Measurements from ENCODE around the gene LTBP4. TPM values are rescaled to one million over a fixed set of nuclear protein-coding genes. Genes with fewer than 3 reads are reported as not detected.

Gene LTBP4
- total RNA-seq, 2 experiments from 2014 or later, result 141 to 144 TPM

GRCh38 chr19:40592170-40592569, 9.0 kb upstream of the LTBP4 start:
- CTCF ChIA-PET, result interaction anchor here (1.0 kb wide), 1 partner anchor 44 kb away, joined by 4 read pairs; no protein-coding TSS in a partner anchor
- POLR2A ChIA-PET, result no interaction called here

- POLR2A ChIA-PET, result no interaction called here
- CTCF ChIA-PET, result interaction anchor here (3.2 kb wide), 1 partner anchor 10 kb away, joined by 12 read pairs; no protein-coding TSS in a partner anchor
Observed at GRCh38 chr19:40594255-40594654, 6.9 kb upstream of the LTBP4 start.

GRCh38 chr19:40594657-40595091, 6.5 kb upstream of the LTBP4 start:
- ChIA-PET CTCF (interaction anchor here (0.6 to 3.2 kb wide), 4 partner anchors 9 to 562 kb away, joined by 3 to 12 read pairs (median 6); no protein-coding TSS in a partner anchor), POLR2A (no interaction called here)

- CTCF ChIA-PET, result interaction anchor here (0.8 to 1.1 kb wide), 3 partner anchors 11 to 26 kb away, joined by 3 read pairs; no protein-coding TSS in a partner anchor
- POLR2A ChIA-PET, result no interaction called here
Observed at GRCh38 chr19:40596608-40597328, 4.4 kb upstream of the LTBP4 start.

GRCh38 chr19:40597329-40597838, 3.8 kb upstream of the LTBP4 start:
- ChIA-PET POLR2A (no interaction called here), CTCF (interaction anchor here (1.1 to 12.0 kb wide), 3 partner anchors 18 to 49 kb away, joined by 3 to 69 read pairs (median 21); no protein-coding TSS in a partner anchor)

GRCh38 chr19:40598121-40598917, 2.9 kb upstream of the LTBP4 start:
- ChIA-PET POLR2A (no interaction called here), CTCF (interaction anchor here (0.8 to 12.0 kb wide), 13 partner anchors 11 to 188 kb away, joined by 3 to 69 read pairs (median 4); no protein-coding TSS in a partner anchor)

GRCh38 chr19:40598918-40599307, 2.3 kb upstream of the LTBP4 start:
- POLR2A ChIA-PET, result no interaction called here
- CTCF ChIA-PET, result interaction anchor here (0.6 to 12.0 kb wide), 15 partner anchors 10 to 233 kb away, joined by 3 to 69 read pairs (median 4); no protein-coding TSS in a partner anchor

- ChIA-PET POLR2A (no interaction called here), CTCF (interaction anchor here (0.6 to 12.0 kb wide), 13 partner anchors 10 to 233 kb away, joined by 3 to 69 read pairs (median 4); no protein-coding TSS in a partner anchor)
Observed at GRCh38 chr19:40599331-40599901, 1.8 kb upstream of the LTBP4 start.

GRCh38 chr19:40599902-40600569, 1.1 kb upstream of the LTBP4 start:
- CTCF ChIA-PET, result interaction anchor here (0.6 to 12.0 kb wide), 11 partner anchors 9 to 232 kb away, joined by 3 to 69 read pairs (median 5); no protein-coding TSS in a partner anchor
- POLR2A ChIA-PET, result interaction anchor here (0.6 kb wide), 1 partner anchor 117 kb away, joined by 3 read pairs; the partner anchor contains the start of genes COQ8B and ITPKC

- POLR2A ChIA-PET, result interaction anchor here (0.6 kb wide), 1 partner anchor 116 kb away, joined by 3 read pairs; the partner anchor contains the start of genes COQ8B and ITPKC
- CTCF ChIA-PET, result interaction anchor here (0.6 to 12.0 kb wide), 10 partner anchors 9 to 70 kb away, joined by 3 to 69 read pairs (median 6); no protein-coding TSS in a partner anchor
Observed at GRCh38 chr19:40600570-40601133, 517 bp upstream of the LTBP4 start.

- ChIA-PET POLR2A (interaction anchor here (3.5 kb wide), 1 partner anchor 11 kb away, joined by 28 read pairs; no protein-coding TSS in a partner anchor), CTCF (interaction anchor here (0.9 to 12.0 kb wide), 13 partner anchors 9 to 183 kb away, joined by 3 to 69 read pairs (median 5); partner anchors contain the start of gene BLVRB)
Observed at GRCh38 chr19:40603071-40603388, 1.9 kb downstream of the LTBP4 start.

GRCh38 chr19:40603389-40604170, 2.4 kb downstream of the LTBP4 start:
- POLR2A ChIA-PET, result interaction anchor here (3.5 kb wide), 1 partner anchor 11 kb away, joined by 28 read pairs; no protein-coding TSS in a partner anchor
- CTCF ChIA-PET, result interaction anchor here (0.9 to 12.0 kb wide), 16 partner anchors 9 to 183 kb away, joined by 3 to 69 read pairs (median 4); no protein-coding TSS in a partner anchor

- CTCF ChIA-PET, result interaction anchor here (1.0 to 12.0 kb wide), 11 partner anchors 9 to 75 kb away, joined by 3 to 69 read pairs (median 4); no protein-coding TSS in a partner anchor
- POLR2A ChIA-PET, result interaction anchor here (3.5 kb wide), 1 partner anchor 10 kb away, joined by 28 read pairs; no protein-coding TSS in a partner anchor
Observed at GRCh38 chr19:40604171-40604646, 3.0 kb downstream of the LTBP4 start.

- CTCF ChIA-PET, result interaction anchor here (1.2 to 12.0 kb wide), 9 partner anchors 9 to 300 kb away, joined by 3 to 69 read pairs (median 6); no protein-coding TSS in a partner anchor
- POLR2A ChIA-PET, result interaction anchor here (0.6 to 3.5 kb wide), 4 partner anchors 10 to 34 kb away, joined by 3 to 28 read pairs (median 4); no protein-coding TSS in a partner anchor
Observed at GRCh38 chr19:40604647-40605215, 3.6 kb downstream of the LTBP4 start.

- POLR2A ChIA-PET, result interaction anchor here (0.6 to 3.5 kb wide), 4 partner anchors 9 to 35 kb away, joined by 3 to 28 read pairs (median 4); no protein-coding TSS in a partner anchor
- CTCF ChIA-PET, result interaction anchor here (0.8 to 12.0 kb wide), 9 partner anchors 10 to 300 kb away, joined by 3 to 69 read pairs (median 4); no protein-coding TSS in a partner anchor
Observed at GRCh38 chr19:40605216-40605971, 4.2 kb downstream of the LTBP4 start.

Data from activated CD8-positive, alpha-beta memory T cell treated with anti-CD3 and anti-CD28 coated beads for 36 hours (primary cell).